IPS DF 6.9 (cell line): ENCODE measurements around the gene ERCC1.

Experiments used
- DNase-seq: peaks from one replicate; pipeline ENCODE4 v3.0.0-alpha.2; 2013; ENCODE audit warnings: low read depth, low spot score
- H3K27ac ChIP-seq: one replicate; pipeline ENCODE4 v1.5.1; 2013; ENCODE audit warnings: low read length, control low read depth
- H3K27me3 ChIP-seq: 2 replicates; pipeline ENCODE4 v1.6.1; 2013; ENCODE audit warnings: mild to moderate bottlenecking, low read length; ENCODE audit not compliant: control insufficient read depth, insufficient read depth
- H3K36me3 ChIP-seq: 2 replicates; pipeline ENCODE4 v1.6.1; 2013; ENCODE audit warnings: low read length; ENCODE audit not compliant: control insufficient read depth, insufficient read depth
- H3K4me1 ChIP-seq: 2 replicates; pipeline ENCODE4 v1.6.1; 2013; ENCODE audit warnings: low read length; ENCODE audit not compliant: control insufficient read depth, insufficient read depth
- H3K4me3 ChIP-seq: 2 replicates; pipeline ENCODE4 v1.5.1; 2013; ENCODE audit warnings: mild to moderate bottlenecking, low read length
- H3K9me3 ChIP-seq: 2 replicates; pipeline ENCODE4 v1.6.1; 2013; ENCODE audit warnings: low read length, inconsistent platforms; ENCODE audit not compliant: control insufficient read depth, insufficient read depth
- WGBS: extraction: QIAGEN DNeasy Blood & Tissue Kit; methylation state at CpG from one replicate; pipeline ENCODE4 v1.1.7; 2013; ENCODE audit warnings: mixed read lengths, missing lambda C conversion rate; ENCODE audit not compliant: insufficient read length, insufficient coverage; 5-methylcytosine and 5-hydroxymethylcytosine counted together

Gene ERCC1

DNA sequence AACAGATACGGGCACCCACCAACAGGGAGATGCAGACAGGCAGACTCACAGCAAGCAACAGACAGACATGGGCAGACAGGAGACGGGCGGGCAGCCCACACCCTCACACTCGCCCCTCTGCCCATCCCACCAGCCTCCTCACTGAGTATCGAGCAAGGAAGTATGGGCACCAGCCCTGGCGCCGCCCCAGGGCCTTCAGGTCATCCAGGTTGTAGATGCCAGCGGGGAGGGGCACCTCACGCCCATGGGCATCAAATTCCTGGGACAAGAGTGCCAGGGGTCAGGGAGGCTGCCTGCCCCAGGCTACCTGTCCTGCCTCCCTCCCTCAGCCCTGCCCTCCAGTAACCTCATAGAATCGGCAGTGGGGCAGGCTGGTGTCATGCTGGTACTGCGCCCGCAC lies 59.0 kb downstream of the ERCC1 start:
- peaks cover 35% of the 10 kb centered on the region for H3K36me3 ChIP-seq
- no CpG with 5 or more reads among the region's 12 CpGs for WGBS
- H3K27ac ChIP-seq: no peak overlapping the region
- H3K4me1 ChIP-seq: peaks cover 4% of the 10 kb centered on the region
- H3K4me3 ChIP-seq: no peak overlapping the region
- no peaks in the 10 kb centered on the region; the same call in 1 of the 2 replicates for H3K9me3 ChIP-seq
- DNase-seq: no peak
- H3K27me3 ChIP-seq: no peaks in the 10 kb centered on the region

- no peaks in the 10 kb centered on the region; the same call in 1 of the 2 replicates for H3K9me3 ChIP-seq
- no peak overlapping the region for H3K4me3 ChIP-seq
- no CpG with 5 or more reads among the region's 44 CpGs for WGBS
- H3K27ac ChIP-seq: no peak overlapping the region
- H3K36me3 ChIP-seq: peaks cover 39% of the 10 kb centered on the region
- H3K4me1 ChIP-seq: peaks cover 2% of the 10 kb centered on the region
- DNase-seq: no peak
- H3K27me3 ChIP-seq: no peaks in the 10 kb centered on the region
Measured at GRCh38 chr19:45363861-45364459, 59.8 kb downstream of the ERCC1 start.

DNA sequence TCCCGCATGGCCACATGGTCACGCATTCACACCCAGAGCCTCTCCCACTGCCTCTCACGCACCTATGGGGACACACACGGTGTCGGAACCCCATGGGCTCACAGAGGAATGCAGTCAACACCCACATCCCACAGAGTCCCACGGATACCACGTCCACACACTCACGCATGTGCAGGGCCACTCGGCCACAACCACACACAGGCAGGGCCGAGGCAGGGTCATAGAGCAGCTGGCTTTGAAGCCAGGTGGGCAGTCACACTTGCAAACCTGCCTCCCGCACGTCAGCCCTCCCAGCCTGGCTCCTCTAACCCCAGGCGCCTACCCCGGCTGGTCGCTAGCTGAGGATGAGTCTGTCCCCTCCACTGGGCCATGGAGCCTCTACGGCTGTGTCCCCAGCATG lies 61.4 kb downstream of the ERCC1 start:
- H3K4me1 ChIP-seq: no peaks in the 10 kb centered on the region
- H3K9me3 ChIP-seq: no peaks in the 10 kb centered on the region
- WGBS: no CpG with 5 or more reads among the region's 16 CpGs
- no peak overlapping the region; the same call in 1 of the 2 replicates for H3K4me3 ChIP-seq
- no peaks in the 10 kb centered on the region for H3K27me3 ChIP-seq
- DNase-seq: no peak
- H3K27ac ChIP-seq: no peak overlapping the region
- H3K36me3 ChIP-seq: peaks cover 46% of the 10 kb centered on the region

- H3K36me3 ChIP-seq: peaks cover 53% of the 10 kb centered on the region
- WGBS: no CpG with 5 or more reads among the region's 14 CpGs
- no peaks in the 10 kb centered on the region for H3K27me3 ChIP-seq
- H3K4me3 ChIP-seq: no peak overlapping the region
- H3K9me3 ChIP-seq: no peaks in the 10 kb centered on the region
- DNase-seq: no peak
- no peak overlapping the region for H3K27ac ChIP-seq
- no peaks in the 10 kb centered on the region for H3K4me1 ChIP-seq
Measured at GRCh38 chr19:45361608-45362007, 62.1 kb downstream of the ERCC1 start.

DNA sequence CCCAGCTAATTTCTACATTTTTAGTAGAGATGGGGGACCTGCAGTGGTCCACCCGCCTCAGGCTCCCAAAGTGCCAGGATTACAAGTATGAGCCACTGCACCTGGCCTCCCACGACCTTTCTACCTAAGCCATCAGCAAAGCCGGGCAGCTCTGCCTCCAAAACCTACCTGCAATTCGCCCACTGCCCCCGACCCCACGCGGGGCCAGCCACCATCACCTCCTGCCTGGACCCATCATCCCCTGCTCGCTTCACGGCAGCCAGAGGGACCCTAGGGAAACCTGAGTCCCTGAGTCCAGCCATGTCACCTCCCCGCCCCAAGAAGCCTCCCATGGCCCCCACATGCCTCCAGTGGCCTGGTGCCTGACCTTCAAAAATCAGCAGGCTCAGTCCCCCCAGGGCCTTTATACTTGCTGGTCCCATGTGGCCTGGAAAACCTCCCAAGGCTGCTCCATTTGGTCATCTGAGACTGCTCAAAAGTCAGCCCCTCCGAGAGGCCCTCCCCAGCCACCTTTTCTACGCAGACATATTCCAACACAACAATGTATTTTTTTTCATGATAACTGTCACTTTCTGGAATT lies 65.4 kb downstream of the ERCC1 start:
- Histone ChIP-seq H3K36me3 (peaks cover 61% of the 10 kb centered on the region), H3K9me3 (no peaks in the 10 kb centered on the region), H3K27ac (no peak overlapping the region), H3K4me3 (no peak overlapping the region), H3K4me1 (no peaks in the 10 kb centered on the region), H3K27me3 (no peaks in the 10 kb centered on the region)
- no CpG with 5 or more reads among the region's 12 CpGs for WGBS
- no peak for DNase-seq

- Histone ChIP-seq H3K27ac (no peak overlapping the region), H3K9me3 (no peaks in the 10 kb centered on the region), H3K27me3 (no peaks in the 10 kb centered on the region), H3K4me1 (no peaks in the 10 kb centered on the region), H3K4me3 (no peak overlapping the region), H3K36me3 (peaks cover 61% of the 10 kb centered on the region)
- WGBS: no CpG with 5 or more reads among the region's 11 CpGs
- no peak for DNase-seq
Measured at GRCh38 chr19:45357445-45357783, 66.3 kb downstream of the ERCC1 start.
